Activated T-helper 9 cell treated with anti-CD3 and anti-CD28 coated beads, Interleukin-2, amount 50 U/mL, for 16 hours (primary cell): ENCODE results near the gene UGT1A6.

Experiments used
- DNase-seq: peaks from one replicate; pipeline ENCODE4 v3.0.0-alpha.2; 2020; ENCODE audit warnings: low read depth

The UGT1A6 gene

GRCh38 chr2:233768076-233768475 lies 75.4 kb downstream of the UGT1A6 start:
- DNase-seq = no peak

GRCh38 chr2:233769260-233769659 lies 76.6 kb downstream of the UGT1A6 start:
- DNase-seq = no peak

- no peak for DNase-seq
Observed at GRCh38 chr2:233772153-233772552, 79.5 kb downstream of the UGT1A6 start.

GRCh38 chr2:233772583-233772982 lies 79.9 kb downstream of the UGT1A6 start:
- DNase-seq = no peak

GRCh38 chr2:233773854-233774253 lies 81.2 kb downstream of the UGT1A6 start:
- DNase-seq = no peak

GRCh38 chr2:233775414-233775813 lies 82.7 kb downstream of the UGT1A6 start:
- DNase-seq = no peak

- DNase-seq = no peak
Observed at GRCh38 chr2:233778030-233778429, 85.3 kb downstream of the UGT1A6 start, which contains the start of gene MROH2A. MROH2A (plus strand) TSS chr2:233778330; CDS start chr2:233779359, 1,029 bp downstream.

- no peak for DNase-seq
Observed at GRCh38 chr2:233779722-233780121, 87.0 kb downstream of the UGT1A6 start.

GRCh38 chr2:233780771-233781170 lies 88.1 kb downstream of the UGT1A6 start:
- DNase-seq = no peak

GRCh38 chr2:233789554-233789953 lies 96.9 kb downstream of the UGT1A6 start:
- no peak for DNase-seq

- no peak for DNase-seq
Observed at GRCh38 chr2:233791151-233791882, 98.6 kb downstream of the UGT1A6 start.

- DNase-seq = no peak
Observed at GRCh38 chr2:233791883-233792329, 99.2 kb downstream of the UGT1A6 start.

GRCh38 chr2:233792720-233793119 lies 100.0 kb downstream of the UGT1A6 start:
- DNase-seq = no peak

- no peak for DNase-seq
Observed at GRCh38 chr2:233793465-233794127, 100.9 kb downstream of the UGT1A6 start.

GRCh38 chr2:233794128-233794658 lies 101.5 kb downstream of the UGT1A6 start:
- DNase-seq = no peak

GRCh38 chr2:233795735-233796171 lies 103.1 kb downstream of the UGT1A6 start:
- DNase-seq = no peak

- DNase-seq = no peak
Observed at GRCh38 chr2:233796254-233796653, 103.6 kb downstream of the UGT1A6 start.

- no peak for DNase-seq
Observed at GRCh38 chr2:233798335-233799086, 105.8 kb downstream of the UGT1A6 start.

- DNase-seq = no peak
Observed at GRCh38 chr2:233799087-233799665, 106.5 kb downstream of the UGT1A6 start.

- DNase-seq = no peak
Observed at GRCh38 chr2:233799716-233800115, 107.0 kb downstream of the UGT1A6 start.

GRCh38 chr2:233800208-233800607 lies 107.5 kb downstream of the UGT1A6 start:
- DNase-seq = no peak
